Astrocyte (in vitro differentiated cells and primary cell): Measurements from ENCODE around the gene CDC42EP1. TPM values are rescaled to one million over a fixed set of nuclear protein-coding genes. Genes with fewer than 3 reads are reported as not detected.

Experiments
- DNase-seq: peaks from one replicate; pipeline ENCODE4 v3.0.0-alpha.2; 2010; ENCODE audit warnings: low read depth
- FAIRE-seq: peaks from 2 replicates; lab custom pipeline; 2011; peaks lifted over from hg19 to GRCh38; lab: Jason Lieb, UNC
- H2AFZ ChIP-seq: 2 replicates; pipeline ENCODE4 v1.6.0; 2012; ENCODE audit warnings: low read depth, low read length, inconsistent platforms
- H3K27ac ChIP-seq: 2 replicates; pipeline ENCODE4 v1.5.1; 2011; ENCODE audit warnings: low read depth, low read length, inconsistent platforms
- H3K27me3 ChIP-seq: 2 replicates; pipeline ENCODE4 v1.6.0; 2011; ENCODE audit warnings: low read length, inconsistent platforms; ENCODE audit not compliant: insufficient read depth
- H3K36me3 ChIP-seq: 2 replicates; pipeline ENCODE4 v1.5.1; 2011; ENCODE audit warnings: low read length, inconsistent platforms; ENCODE audit not compliant: insufficient read depth
- H3K4me1 ChIP-seq: 2 replicates; pipeline ENCODE4 v1.5.1; 2011; ENCODE audit warnings: low read length, inconsistent platforms; ENCODE audit not compliant: insufficient read depth
- H3K4me2 ChIP-seq: 2 replicates; pipeline ENCODE4 v1.6.0; 2012; ENCODE audit warnings: low read length, inconsistent platforms
- H3K4me3 ChIP-seq: 2 replicates; pipeline ENCODE4 v1.5.1; 2011; ENCODE audit warnings: low read depth, mild to moderate bottlenecking, low read length, inconsistent platforms; ENCODE audit not compliant: insufficient read depth
- H3K79me2 ChIP-seq: 2 replicates; pipeline ENCODE4 v1.6.0; 2012; ENCODE audit warnings: mild to moderate bottlenecking, low read length, inconsistent platforms; ENCODE audit not compliant: insufficient read depth
- H3K9ac ChIP-seq: 2 replicates; pipeline ENCODE4 v1.6.0; 2012; ENCODE audit warnings: mild to moderate bottlenecking, low read length, inconsistent platforms
- H3K9me3 ChIP-seq: 2 replicates; pipeline ENCODE4 v1.5.1; 2012; ENCODE audit warnings: low read depth, mild to moderate bottlenecking, low read length, inconsistent platforms; ENCODE audit not compliant: insufficient read depth
- H4K20me1 ChIP-seq: 2 replicates; pipeline ENCODE4 v1.6.0; 2012; ENCODE audit warnings: low read length, inconsistent platforms; ENCODE audit not compliant: insufficient read depth
- H3K27ac Mint-ChIP-seq: one replicate; pipeline ENCODE4 v1.8.0; 2021; ENCODE audit warnings: mild to moderate bottlenecking, mixed read lengths; ENCODE audit not compliant: unreplicated experiment
- H3K27me3 Mint-ChIP-seq: one replicate; pipeline ENCODE4 v1.8.0; 2021; ENCODE audit warnings: low read depth, mixed read lengths; ENCODE audit not compliant: unreplicated experiment
- H3K36me3 Mint-ChIP-seq: one replicate; pipeline ENCODE4 v1.8.0; 2021; ENCODE audit warnings: low read depth, mixed read lengths; ENCODE audit not compliant: unreplicated experiment
- H3K4me1 Mint-ChIP-seq: one replicate; pipeline ENCODE4 v1.8.0; 2021; ENCODE audit warnings: low read depth, mixed read lengths; ENCODE audit not compliant: unreplicated experiment
- H3K4me3 Mint-ChIP-seq: one replicate; pipeline ENCODE4 v1.8.0; 2021; ENCODE audit warnings: mild to moderate bottlenecking, moderate library complexity, mixed read lengths; ENCODE audit not compliant: unreplicated experiment
- H3K9me3 Mint-ChIP-seq: one replicate; pipeline ENCODE4 v1.8.0; 2021; ENCODE audit warnings: mild to moderate bottlenecking, mixed read lengths; ENCODE audit not compliant: unreplicated experiment
- CTCF ChIP-seq: IDR thresholded peaks from 2 replicates; pipeline ENCODE4 v1.5.1; 2011; ENCODE audit warnings: low read depth, mild to moderate bottlenecking, inconsistent platforms, low read length, moderate library complexity; ENCODE audit not compliant: insufficient read depth
- EZH2 ChIP-seq: IDR thresholded peaks from 2 replicates; pipeline ENCODE4 v1.6.1; 2012; ENCODE audit warnings: mild to moderate bottlenecking, low read length, inconsistent platforms; ENCODE audit not compliant: insufficient read depth
- total RNA-seq: library from RNA; stranded (reverse); gene quantifications from 2 replicates; pipeline ENCODE4 v1.2.1, GENCODE V29; 2021

The CDC42EP1 gene
- total RNA-seq, 1 donor from 2014 or later = 106 TPM

GRCh38 chr22:37517826-37518450 lies 42.3 kb upstream of the CDC42EP1 start:
- Histone ChIP-seq H3K4me2 (peak overlapping the region; percentile 89), H3K27ac (no peak overlapping the region), H3K36me3 (peaks cover 3% of the 10 kb centered on the region), H4K20me1 (peaks cover 22% of the 10 kb centered on the region), H3K9ac (peak overlapping the region; percentile 80), H3K27me3 (no peaks in the 10 kb centered on the region), H3K79me2 (peaks cover 50% of the 10 kb centered on the region), H3K4me3 (peak overlapping the region; percentile 68), H2AFZ (peak overlapping the region; percentile 87), H3K4me1 (peaks cover 23% of the 10 kb centered on the region), H3K9me3 (no peaks in the 10 kb centered on the region)
- Mint-ChIP-seq H3K27me3 (peaks cover 3% of the 10 kb centered on the region), H3K4me3 (peak overlapping the region; percentile 90), H3K9me3 (peaks cover 3% of the 10 kb centered on the region), H3K4me1 (peaks cover 24% of the 10 kb centered on the region), H3K36me3 (peaks cover 9% of the 10 kb centered on the region), H3K27ac (peak overlapping the region; percentile 3)
- DNase-seq (no peak), FAIRE-seq (no peak)
- TF ChIP-seq CTCF (no peak), EZH2 (no peak)

- peak overlapping the region; percentile 3 for H3K27ac Mint-ChIP-seq
- Histone ChIP-seq H3K9me3 (no peaks in the 10 kb centered on the region), H3K79me2 (peaks cover 46% of the 10 kb centered on the region), H3K9ac (peak overlapping the region; percentile 80), H3K36me3 (peaks cover 3% of the 10 kb centered on the region), H4K20me1 (peaks cover 17% of the 10 kb centered on the region), H3K4me2 (peak overlapping the region; percentile 89), H3K4me1 (peaks cover 19% of the 10 kb centered on the region), H2AFZ (peak overlapping the region; percentile 87), H3K4me3 (peak overlapping the region; percentile 68), H3K27ac (no peak overlapping the region), H3K27me3 (no peaks in the 10 kb centered on the region)
- FAIRE-seq (no peak), DNase-seq (no peak)
- H3K36me3 Mint-ChIP-seq = peaks cover 9% of the 10 kb centered on the region
- H3K27me3 Mint-ChIP-seq = peaks cover 3% of the 10 kb centered on the region
- peaks cover 3% of the 10 kb centered on the region for H3K9me3 Mint-ChIP-seq
- peaks cover 18% of the 10 kb centered on the region for H3K4me1 Mint-ChIP-seq
- H3K4me3 Mint-ChIP-seq = peak overlapping the region; percentile 90
- TF ChIP-seq EZH2 (no peak), CTCF (no peak)
These were observed 41.6 kb upstream of the CDC42EP1 start for GRCh38 chr22:37518509-37519267.
